NCI-H1105 treated with DMSO at 0.1 percent for 48 hours (cell line): ENCODE data around the gene SEL1L3.
"Not testable (repeated sequence)": the region's sequence is repeated elsewhere in the genome, so short reads cannot be mapped to it uniquely, and the experiment has no call there.

Experiments
- DNase-seq: peaks from one replicate; lab custom pipeline; 2025; lab: John Stamatoyannopoulos, UW

The SEL1L3 gene

GRCh38 chr4:25879587-25879986 lies 16.8 kb upstream of the SEL1L3 start:
- DNase-seq, result no peak

- DNase-seq, result no peak
These were observed 16.4 kb upstream of the SEL1L3 start for GRCh38 chr4:25879091-25879584.

DNA sequence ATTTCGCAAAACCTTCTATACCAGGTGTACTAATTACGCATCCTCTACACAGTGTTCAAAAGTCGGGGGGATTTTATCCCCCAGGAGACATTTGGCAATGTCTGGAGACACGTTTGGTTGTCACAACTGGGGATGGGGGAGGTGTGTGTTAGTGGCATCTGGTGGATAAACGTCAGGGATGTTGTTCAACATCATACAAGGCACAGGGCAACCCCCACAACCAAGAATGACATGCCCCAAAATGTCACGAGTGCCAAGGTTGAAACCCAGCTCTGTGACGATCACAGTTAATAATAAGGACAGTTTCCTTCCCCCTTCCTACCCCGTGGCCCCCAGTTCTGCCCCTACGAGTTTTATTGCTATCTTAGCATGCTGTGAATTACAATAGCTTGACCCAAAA lies 15.9 kb upstream of the SEL1L3 start:
- DNase-seq, result no peak

DNA sequence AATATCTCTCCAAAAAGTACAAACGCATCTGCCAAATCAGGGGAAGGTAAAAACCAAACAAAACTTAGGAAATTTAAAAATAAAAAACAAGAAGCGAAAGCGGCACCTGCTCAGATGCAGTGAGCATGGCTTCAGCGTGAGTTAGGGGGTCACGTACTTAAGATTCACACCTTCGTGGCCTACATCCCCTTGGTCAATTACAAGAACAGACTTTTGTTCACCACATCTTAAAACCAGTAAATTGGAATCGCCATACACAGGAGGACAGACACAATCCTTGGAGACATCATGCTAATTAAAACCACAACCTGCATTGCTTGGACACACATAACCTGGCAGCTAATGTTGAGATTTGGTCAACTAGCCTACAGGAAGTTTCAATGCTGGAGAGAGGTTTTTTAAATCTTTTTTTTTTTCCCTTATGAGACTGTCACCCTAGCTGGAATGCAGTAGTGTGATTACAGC lies 12.5 kb upstream of the SEL1L3 start:
- DNase-seq, result no peak

GRCh38 chr4:25874655-25875054 lies 11.9 kb upstream of the SEL1L3 start:
- no peak for DNase-seq

GRCh38 chr4:25873632-25874129 lies 10.9 kb upstream of the SEL1L3 start:
- DNase-seq, result no peak

GRCh38 chr4:25872851-25873631 lies 10.3 kb upstream of the SEL1L3 start:
- DNase-seq, result no peak

DNA sequence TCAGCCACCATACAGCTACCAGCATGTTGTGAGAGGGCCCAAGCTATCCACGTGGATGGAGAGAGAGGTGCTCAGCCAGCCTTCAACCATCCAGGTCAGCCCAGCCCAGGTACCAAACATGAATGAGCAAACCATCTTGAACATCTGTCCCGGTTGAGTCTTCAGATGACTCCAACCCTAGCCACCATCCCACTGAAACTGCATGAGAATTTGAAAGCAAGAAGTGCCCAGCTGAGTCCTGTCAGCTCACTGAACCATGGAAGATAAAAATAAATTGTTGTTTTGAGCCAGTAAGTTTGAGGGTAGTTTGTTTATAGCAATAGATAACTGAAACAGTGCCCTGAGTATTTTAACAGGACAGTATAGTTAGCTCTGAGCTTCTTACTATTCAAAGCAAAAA lies 7.3 kb upstream of the SEL1L3 start:
- DNase-seq, result no peak

GRCh38 chr4:25867781-25868294 lies 5.0 kb upstream of the SEL1L3 start:
- no peak for DNase-seq

- DNase-seq, result not testable (repeated sequence)
These were observed 3.6 kb upstream of the SEL1L3 start for GRCh38 chr4:25866401-25866800.

GRCh38 chr4:25865586-25865985 lies 2.8 kb upstream of the SEL1L3 start:
- no peak for DNase-seq

GRCh38 chr4:25863831-25864418 lies 1.1 kb upstream of the SEL1L3 start:
- DNase-seq, result no peak

- DNase-seq, result no peak
These were observed 578 bp upstream of the SEL1L3 start for GRCh38 chr4:25863347-25863784.

GRCh38 chr4:25861951-25862410 lies 807 bp downstream of the SEL1L3 start:
- DNase-seq, result no peak

GRCh38 chr4:25861280-25861950 lies 1.4 kb downstream of the SEL1L3 start:
- DNase-seq, result no peak

DNA sequence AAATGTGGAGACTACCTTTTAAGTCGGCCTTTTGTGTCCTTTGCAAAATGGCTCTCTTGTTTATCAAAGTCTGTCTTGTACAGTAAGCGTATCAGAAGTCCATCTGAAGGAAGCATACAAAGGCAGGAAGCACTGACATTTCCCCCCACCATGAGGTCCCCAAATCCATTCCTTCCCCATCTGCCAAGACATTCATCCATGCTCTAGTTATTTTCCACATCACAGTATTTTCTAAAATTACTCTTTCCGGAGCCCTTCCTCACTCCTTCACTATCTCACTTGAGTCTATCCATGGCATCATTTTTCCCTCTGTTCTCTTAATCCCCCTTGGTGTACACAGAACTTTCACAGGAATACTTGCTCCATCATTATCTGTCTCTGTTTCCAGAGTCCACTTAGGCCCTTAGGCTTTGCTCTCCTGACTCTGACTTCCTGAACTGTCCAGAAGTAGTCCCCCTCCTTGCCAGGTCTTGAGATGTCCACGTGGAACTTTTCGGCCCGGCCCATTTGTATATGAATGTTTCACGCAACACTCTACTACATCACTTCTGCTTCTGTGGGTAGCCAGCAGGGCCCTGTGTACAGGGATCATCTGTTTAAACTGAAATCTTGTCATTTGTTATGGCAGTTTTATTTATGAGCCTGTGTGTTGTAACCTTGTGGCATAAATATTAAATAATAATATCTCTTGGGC lies 2.1 kb downstream of the SEL1L3 start:
- DNase-seq, result no peak

- no peak for DNase-seq
These were observed 3.2 kb downstream of the SEL1L3 start for GRCh38 chr4:25859429-25860148.

DNA sequence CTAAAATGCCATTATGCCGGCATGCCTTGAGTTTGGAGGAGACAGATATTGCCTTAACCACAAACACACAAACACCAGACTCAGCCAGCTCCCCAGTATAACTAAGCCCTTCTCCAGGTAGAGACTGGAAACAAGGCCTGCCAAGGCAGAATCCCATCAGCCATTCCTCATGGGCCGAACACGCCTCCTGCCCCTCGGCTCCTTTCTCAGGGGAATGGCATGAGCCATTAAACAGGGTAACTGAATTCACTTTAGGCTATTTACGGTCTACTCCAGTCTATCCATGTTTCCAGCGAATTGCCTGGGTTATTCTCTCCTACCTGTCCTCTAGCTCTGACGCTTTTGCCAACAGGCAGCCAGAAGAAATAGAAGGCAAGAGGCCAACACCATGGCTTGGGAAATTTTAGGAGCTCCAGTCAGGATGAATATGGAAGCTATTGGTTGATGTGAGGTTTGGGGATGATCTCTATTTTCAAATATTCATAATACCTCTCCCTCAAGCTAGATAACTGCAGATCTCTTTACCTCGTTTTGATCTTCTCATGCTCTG lies 4.9 kb downstream of the SEL1L3 start:
- no peak for DNase-seq

DNA sequence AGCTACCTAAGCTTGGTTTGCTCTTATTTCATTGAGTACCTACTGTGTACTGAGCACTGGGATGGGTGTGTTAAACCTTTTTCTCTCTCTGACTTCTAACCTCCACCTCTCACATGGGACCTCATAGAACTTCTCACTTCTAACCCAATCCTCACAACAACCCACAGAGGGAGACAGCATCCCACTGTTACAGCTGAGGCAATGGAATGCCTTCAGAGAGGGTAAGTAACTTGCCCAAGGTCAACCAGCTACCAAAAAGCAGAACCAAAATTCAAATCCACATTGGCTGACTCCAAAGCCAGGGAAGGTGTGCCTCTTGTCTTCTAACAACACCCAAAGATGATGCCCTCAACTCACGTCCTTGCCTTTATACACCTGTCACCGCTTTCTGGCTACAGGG lies 5.4 kb downstream of the SEL1L3 start:
- no peak for DNase-seq

- no peak for DNase-seq
These were observed 6.0 kb downstream of the SEL1L3 start for GRCh38 chr4:25856756-25857155.

DNA sequence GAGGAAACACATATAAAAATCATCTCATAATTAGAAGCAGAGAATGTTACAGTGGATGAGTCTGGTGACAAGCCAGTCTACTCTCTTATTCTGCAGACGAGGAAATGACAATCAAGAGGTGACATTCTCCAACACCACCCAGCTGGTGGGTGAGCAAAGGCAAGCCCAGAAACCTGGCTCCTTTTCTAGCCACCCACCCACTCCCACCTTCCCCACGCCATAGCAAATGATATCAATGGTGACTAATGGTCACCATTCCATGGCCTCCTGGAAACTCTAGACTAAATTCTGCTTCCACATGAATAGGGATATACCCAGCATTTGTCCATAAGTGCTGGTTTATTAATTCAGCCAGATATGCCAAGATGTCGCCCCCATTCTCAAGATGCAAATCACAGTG lies 10.7 kb downstream of the SEL1L3 start:
- DNase-seq, result no peak
